NCI-H187 treated with DMSO at 0.1 percent for 48 hours (cell line): ENCODE measurements around the gene PGS1.

ENCODE experiments used
- DNase-seq: peaks from one replicate; lab custom pipeline; 2025; lab: John Stamatoyannopoulos, UW

Gene PGS1

GRCh38 chr17:78427140-78427539 lies 48.7 kb downstream of the PGS1 start:
- DNase-seq: no peak

- DNase-seq: no peak
Measured at GRCh38 chr17:78428025-78428575, 49.7 kb downstream of the PGS1 start.

GRCh38 chr17:78428836-78429617 lies 50.6 kb downstream of the PGS1 start:
- no peak for DNase-seq

DNA sequence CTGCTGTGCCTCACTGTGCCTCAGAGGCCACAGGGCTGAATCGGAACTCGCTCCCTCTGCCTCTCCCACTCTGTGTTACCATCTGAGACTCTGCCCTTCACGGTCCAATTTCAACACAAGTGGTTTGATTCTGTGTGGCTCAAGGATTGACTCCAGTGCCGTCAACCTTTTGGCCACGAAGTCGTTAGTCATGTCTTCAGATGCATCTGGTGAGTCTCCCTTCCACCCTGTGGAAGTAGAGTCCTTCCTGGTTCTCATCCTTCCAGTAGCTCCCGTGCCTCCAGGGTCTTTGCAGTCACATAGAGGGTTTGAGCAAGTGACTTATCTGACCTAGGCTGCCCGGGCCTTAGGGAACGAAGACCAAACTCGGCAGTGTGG lies 51.2 kb downstream of the PGS1 start:
- no peak for DNase-seq

GRCh38 chr17:78430892-78431691 lies 52.6 kb downstream of the PGS1 start:
- DNase-seq: no peak

GRCh38 chr17:78431692-78431958 lies 53.2 kb downstream of the PGS1 start:
- no peak for DNase-seq

GRCh38 chr17:78432226-78433012 lies 54.0 kb downstream of the PGS1 start:
- DNase-seq: no peak

GRCh38 chr17:78433013-78433727 lies 54.7 kb downstream of the PGS1 start:
- no peak for DNase-seq

DNA sequence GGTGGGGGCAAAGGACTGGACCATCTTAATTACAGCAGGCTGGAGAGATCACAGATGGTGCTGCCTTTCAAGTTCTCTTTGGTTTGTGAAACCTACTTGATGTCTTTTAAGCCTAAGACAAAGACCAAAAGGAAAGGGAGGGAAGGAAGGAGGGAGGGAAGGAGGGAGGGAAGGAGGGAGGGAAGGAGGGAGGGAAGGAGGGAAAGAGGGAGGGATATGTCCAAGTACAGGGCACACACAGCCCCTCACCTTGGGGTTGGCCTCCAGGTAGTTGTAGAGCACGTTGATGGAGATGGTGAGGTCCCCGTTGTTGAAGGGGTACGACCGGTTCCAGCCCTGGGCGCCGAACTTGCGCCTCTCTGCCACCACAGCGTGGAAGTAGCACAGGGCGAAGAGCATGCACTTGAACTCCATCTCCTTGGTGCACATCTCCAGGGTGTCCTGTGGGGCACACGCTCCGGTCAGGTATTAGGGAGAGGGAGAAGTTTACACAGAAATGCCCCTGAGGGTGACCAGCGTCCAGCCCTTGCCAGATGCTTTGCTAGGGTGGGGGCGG lies 55.4 kb downstream of the PGS1 start:
- no peak for DNase-seq

GRCh38 chr17:78434455-78435329 lies 56.2 kb downstream of the PGS1 start:
- DNase-seq: no peak

DNA sequence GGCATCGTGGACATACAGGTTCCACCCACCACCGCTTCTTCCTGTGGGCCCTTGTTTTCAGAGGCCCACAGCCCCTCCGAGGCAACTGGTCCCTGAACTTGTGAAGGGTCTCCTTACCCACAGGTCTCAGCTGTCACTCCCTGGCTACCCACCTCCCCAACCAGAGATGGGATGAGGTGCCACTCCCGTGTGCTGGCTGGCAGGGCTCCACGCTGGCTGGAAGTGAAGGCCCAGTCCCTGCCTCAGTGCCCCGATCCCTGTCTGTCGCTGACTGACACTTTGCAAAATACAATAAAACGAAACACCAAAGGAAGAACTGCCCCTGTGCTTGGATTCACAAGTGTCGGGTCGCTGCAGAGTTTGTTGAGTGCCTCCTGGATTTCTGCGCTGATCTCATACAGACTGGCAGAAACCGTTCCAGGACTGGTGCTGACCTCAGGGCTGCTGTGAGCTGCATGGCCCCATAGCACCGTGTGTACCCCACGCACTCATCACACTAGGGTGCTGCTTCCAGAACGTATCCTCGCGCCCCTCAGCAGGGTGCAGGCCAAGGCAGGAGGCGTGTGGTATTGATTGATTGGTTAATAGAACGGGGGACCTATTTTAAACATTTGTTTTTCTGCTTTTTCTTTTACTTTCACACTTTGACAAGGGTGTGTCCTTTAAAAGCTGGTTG lies 57.0 kb downstream of the PGS1 start:
- DNase-seq: no peak

DNA sequence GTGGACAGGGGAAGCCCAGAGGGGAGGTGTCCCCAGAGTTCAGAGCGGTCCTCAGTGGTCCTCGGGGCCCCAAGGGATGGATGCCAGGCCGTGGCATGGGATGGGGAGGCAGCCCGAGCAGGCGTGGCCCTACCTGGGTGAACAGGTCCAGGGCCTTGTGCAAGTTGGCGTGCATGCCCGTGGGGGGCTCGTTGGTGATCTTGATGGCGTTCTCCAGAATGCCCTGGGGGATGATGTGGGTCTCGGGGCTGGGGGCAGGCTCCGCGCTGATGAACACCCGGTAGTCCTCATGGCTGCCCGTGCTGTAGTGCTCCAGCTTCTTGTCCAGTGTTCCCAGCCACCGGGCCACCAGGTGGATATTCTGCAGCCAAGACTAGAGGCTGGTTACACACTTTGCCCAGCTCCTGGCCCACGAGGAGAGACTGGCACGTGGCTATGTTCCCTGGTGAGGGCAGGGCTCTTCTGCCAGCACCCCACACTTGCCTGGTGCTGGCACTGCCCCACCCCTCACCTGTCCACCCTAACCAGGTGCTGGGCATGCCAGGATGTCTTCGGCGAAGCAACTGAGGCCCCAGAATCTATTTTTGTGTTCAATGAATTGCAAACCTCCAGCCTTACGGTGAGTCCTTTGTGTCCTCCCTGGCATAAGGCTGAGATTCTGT lies 59.2 kb downstream of the PGS1 start:
- DNase-seq: no peak

DNA sequence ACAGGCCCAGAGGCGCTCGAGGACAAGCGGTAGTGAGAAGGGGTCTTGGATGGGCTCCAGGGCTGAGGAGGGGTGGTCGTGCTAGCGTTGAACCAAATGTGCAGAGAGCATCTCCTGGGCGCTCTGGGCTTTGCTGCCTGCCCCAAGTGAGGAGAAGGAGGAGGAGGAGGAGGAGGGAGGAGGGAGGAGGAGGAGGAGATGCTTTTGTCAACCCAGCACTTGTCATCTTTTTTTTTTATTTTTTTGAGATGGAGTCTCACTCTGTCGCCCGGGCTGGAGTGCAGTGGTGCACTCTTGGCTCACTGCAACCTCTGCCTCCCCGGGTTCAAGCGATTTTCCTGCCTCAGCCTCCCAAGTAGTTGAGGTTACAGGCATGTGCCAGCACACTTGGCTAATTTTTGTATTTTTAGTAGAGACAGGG lies 59.8 kb downstream of the PGS1 start:
- DNase-seq: no peak

GRCh38 chr17:78438694-78439325 lies 60.4 kb downstream of the PGS1 start:
- no peak for DNase-seq

GRCh38 chr17:78441271-78441971 lies 63.0 kb downstream of the PGS1 start:
- no peak for DNase-seq

GRCh38 chr17:78442648-78443218 lies 64.3 kb downstream of the PGS1 start:
- no peak for DNase-seq

GRCh38 chr17:78444392-78444791 lies 65.9 kb downstream of the PGS1 start:
- DNase-seq: no peak

GRCh38 chr17:78446833-78447232 lies 68.4 kb downstream of the PGS1 start:
- no peak for DNase-seq
